GM12878 (cell line): ENCODE measurements around the gene SOWAHD. TPM values are rescaled to one million over a fixed set of nuclear protein-coding genes. Genes with fewer than 3 reads are reported as not detected.

ENCODE experiments used
- CBFB ChIP-seq: IDR thresholded peaks from 2 replicates; pipeline ENCODE4 v1.6.1; 2016; ENCODE audit warnings: antibody characterized with exemption, low read depth
- CEBPZ ChIP-seq: fragments of 150-350 bp; IDR thresholded peaks from 2 replicates; pipeline ENCODE4 v1.6.1; 2016; ENCODE audit warnings: low read depth, low read length
- CHD2 ChIP-seq: IDR thresholded peaks from 2 replicates; pipeline ENCODE4 v1.6.1; 2011; ENCODE audit warnings: low read depth, low read length, improper control_type of control experiment, borderline replicate concordance
- EGR1 ChIP-seq, 2 experiments: IDR thresholded peaks; 1 replicate in 1 of 2; 2 replicates in 1 of 2; pipeline ENCODE4 v1.6.1; 2011 to 2012; ENCODE audit warnings: low read depth in 2 of 2, low read length in 2 of 2, borderline replicate concordance in 1 of 2, mild to moderate bottlenecking in 1 of 2, moderate library complexity in 1 of 2
- EP300 ChIP-seq, 2 experiments: fragments of 150-350 bp in 1 of 2; IDR thresholded peaks; 2 replicates each; pipeline ENCODE4 v1.6.1; 2011 to 2012; ENCODE audit warnings: low read depth in 2 of 2, low read length in 2 of 2, borderline replicate concordance in 1 of 2, improper control_type of control experiment in 1 of 2, inconsistent platforms in 1 of 2; ENCODE audit not compliant: control insufficient read depth in 1 of 2
- HDAC6 ChIP-seq: fragments of 200-600 bp; sonication (generic); IDR thresholded peaks from one replicate; pipeline ENCODE4 v1.8.0; 2017; ENCODE audit warnings: antibody characterized with exemption; ENCODE audit not compliant: unreplicated experiment
- KAT2A ChIP-seq: conservative IDR thresholded peaks from 2 replicates; pipeline ENCODE4 v1.6.1; 2011; ENCODE audit warnings: low read depth, low read length; ENCODE audit not compliant: control insufficient read depth
- KLF5 ChIP-seq: fragments of 450-650 bp; IDR thresholded peaks from 2 replicates; pipeline ENCODE4 v1.6.1; 2014; ENCODE audit warnings: mild to moderate bottlenecking; ENCODE audit not compliant: partially characterized antibody
- MAX ChIP-seq: IDR thresholded peaks from 2 replicates; pipeline ENCODE4 v1.6.1; 2012; ENCODE audit warnings: low read depth, low read length, improper control_type of control experiment
- MEF2B ChIP-seq: fragments of 450-650 bp; IDR thresholded peaks from 2 replicates; pipeline ENCODE4 v1.6.1; 2018; ENCODE audit warnings: mild to moderate bottlenecking, moderate library complexity; ENCODE audit not compliant: partially characterized antibody, poor library complexity, severe bottlenecking
- POLR2AphosphoS2 ChIP-seq: IDR thresholded peaks from 2 replicates; pipeline ENCODE4 v1.6.1; 2011; ENCODE audit warnings: low read depth, mild to moderate bottlenecking, low read length, improper control_type of control experiment, moderate library complexity
- SMAD5 ChIP-seq: IDR thresholded peaks from 2 replicates; pipeline ENCODE4 v1.6.1; 2016; ENCODE audit warnings: antibody characterized with exemption, low read depth
- STAT1 ChIP-seq: fragments of 450-650 bp; conservative IDR thresholded peaks from 2 replicates; pipeline ENCODE4 v1.6.1; 2014; ENCODE audit warnings: antibody characterized with exemption, mild to moderate bottlenecking
- USF2 ChIP-seq: IDR thresholded peaks from 2 replicates; pipeline ENCODE4 v1.6.1; 2011; ENCODE audit warnings: low read depth, low read length, improper control_type of control experiment, borderline replicate concordance
- ZNF274 ChIP-seq: IDR thresholded peaks from one replicate; pipeline ENCODE4 v1.8.0; 2011; ENCODE audit not compliant: insufficient read length, insufficient read depth
- ZNF622 ChIP-seq: fragments of 450-650 bp; IDR thresholded peaks from 2 replicates; pipeline ENCODE4 v1.6.1; 2017; ENCODE audit warnings: mild to moderate bottlenecking, inconsistent platforms
- polyA plus RNA-seq, 11 experiments: library from polyadenylated mRNA; depleted of rRNA in 4 of 11; unstranded in 6 of 11; stranded (reverse) in 5 of 11; fragments of >200 nt; fragmentation: Nextera tagmentation in 4 of 11; fragmentation: Illumina TruSeq in 1 of 11; extraction: Ambion mirVana in 4 of 11; extraction: Trizol in 1 of 11; gene quantifications; 1 replicate in 1 of 11; 2 replicates in 10 of 11; pipeline versions ENCODE4 v1.2.1 to v1.2.3, GENCODE V29; 2011 to 2016; ENCODE audit warnings: inconsistent platforms in 2 of 11, missing spikeins in 2 of 11, low read depth in 1 of 11
- total RNA-seq, 4 experiments: library from RNA; depleted of rRNA in 3 of 4; stranded (reverse); fragments of >200 nt in 3 of 4; fragmentation: Illumina TruSeq in 1 of 4; extraction: Trizol in 1 of 4; gene quantifications; 2 replicates each; pipeline versions ENCODE4 v1.2.1 to v1.2.3, GENCODE V29; 2013 to 2021
- TF ChIP-seq, protein P1 (sequence below): IDR thresholded peaks from 2 replicates; pipeline ENCODE4 v1.6.1; 2011; ENCODE audit warnings: borderline replicate concordance, low read depth, mild to moderate bottlenecking, moderate library complexity, low read length; ENCODE audit not compliant: insufficient read depth, poor library complexity, severe bottlenecking
- TF ChIP-seq, protein P2 (sequence below): fragments of 450-650 bp; IDR thresholded peaks from 2 replicates; pipeline ENCODE4 v1.6.1; 2017; ENCODE audit warnings: antibody characterized with exemption, mild to moderate bottlenecking, moderate library complexity
- TF ChIP-seq, protein P3 (sequence below): IDR thresholded peaks from 2 replicates; pipeline ENCODE4 v1.6.1; 2011; ENCODE audit warnings: borderline replicate concordance, low read depth, mild to moderate bottlenecking, moderate library complexity, mixed read lengths, low read length; ENCODE audit not compliant: insufficient read depth; ENCODE audit errors: extremely low read length

Gene SOWAHD
- total and polyA plus RNA-seq, 10 of the 15 experiments (the other 5 are each of a cell fraction or from before 2014, with no cell fraction given) = 0.27 to 7.4 (median 2.6) TPM

DNA sequence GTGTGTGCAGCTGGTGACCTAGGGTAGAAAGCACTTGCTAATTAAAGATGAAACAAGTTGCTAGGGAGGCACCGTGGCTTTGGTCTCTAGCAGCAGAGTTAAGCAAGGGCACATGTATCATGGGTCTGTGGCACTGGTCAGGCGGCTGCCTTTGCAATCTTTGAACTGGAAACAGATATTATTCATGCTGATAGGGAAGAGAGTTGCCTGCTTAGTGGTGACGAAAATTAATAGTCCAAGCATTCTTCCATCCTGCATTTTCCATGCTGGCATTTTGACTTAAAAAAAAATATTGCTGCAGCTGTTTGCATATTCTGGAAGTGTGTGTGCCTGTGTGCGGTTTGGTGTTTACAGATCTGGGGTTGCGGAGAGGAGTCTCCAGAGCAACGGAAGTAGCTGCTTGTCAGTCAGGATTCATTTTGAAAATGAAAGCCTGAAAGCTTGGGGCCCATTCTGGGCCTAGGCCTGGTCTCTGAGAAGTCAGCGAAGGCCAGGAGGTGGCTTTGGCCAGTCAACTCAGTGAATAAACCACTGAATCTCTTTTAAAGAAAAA is 2.3 kb upstream of the SOWAHD start (continued):
- TF ChIP-seq KAT2A (no peak), MEF2B (peak; percentile 71), STAT1 (no peak), ZNF622 (no peak), USF2 (no peak; the same call in 1 of the 2 replicates), CEBPZ (no peak), EGR1 (IDR thresholded peaks at IDR 0.05; ENCODE audit: borderline replicate concordance in 1 of 2, low read depth in 2 of 2, low read length in 2 of 2) (no peak), MAX (no peak; the same call in 1 of the 2 replicates), KLF5 (no peak), HDAC6 (no peak), CHD2 (peak; percentile 87), CBFB (peak; percentile 89), POLR2AphosphoS2 (no peak), EP300 (IDR thresholded peaks at IDR 0.05; ENCODE audit: borderline replicate concordance in 1 of 2, control insufficient read depth in 1 of 2, low read depth in 2 of 2, low read length in 2 of 2) (peak; percentile 80 to 90), ZNF274 (no peak), SMAD5 (0 out of 2 replicates have a peak, but pooled peaks have one; percentile 60)
- TF ChIP-seq, protein P1, sequence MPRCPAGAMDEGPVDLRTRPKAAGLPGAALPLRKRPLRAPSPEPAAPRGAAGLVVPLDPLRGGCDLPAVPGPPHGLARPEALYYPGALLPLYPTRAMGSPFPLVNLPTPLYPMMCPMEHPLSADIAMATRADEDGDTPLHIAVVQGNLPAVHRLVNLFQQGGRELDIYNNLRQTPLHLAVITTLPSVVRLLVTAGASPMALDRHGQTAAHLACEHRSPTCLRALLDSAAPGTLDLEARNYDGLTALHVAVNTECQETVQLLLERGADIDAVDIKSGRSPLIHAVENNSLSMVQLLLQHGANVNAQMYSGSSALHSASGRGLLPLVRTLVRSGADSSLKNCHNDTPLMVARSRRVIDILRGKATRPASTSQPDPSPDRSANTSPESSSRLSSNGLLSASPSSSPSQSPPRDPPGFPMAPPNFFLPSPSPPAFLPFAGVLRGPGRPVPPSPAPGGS = no peak
- TF ChIP-seq, protein P2, sequence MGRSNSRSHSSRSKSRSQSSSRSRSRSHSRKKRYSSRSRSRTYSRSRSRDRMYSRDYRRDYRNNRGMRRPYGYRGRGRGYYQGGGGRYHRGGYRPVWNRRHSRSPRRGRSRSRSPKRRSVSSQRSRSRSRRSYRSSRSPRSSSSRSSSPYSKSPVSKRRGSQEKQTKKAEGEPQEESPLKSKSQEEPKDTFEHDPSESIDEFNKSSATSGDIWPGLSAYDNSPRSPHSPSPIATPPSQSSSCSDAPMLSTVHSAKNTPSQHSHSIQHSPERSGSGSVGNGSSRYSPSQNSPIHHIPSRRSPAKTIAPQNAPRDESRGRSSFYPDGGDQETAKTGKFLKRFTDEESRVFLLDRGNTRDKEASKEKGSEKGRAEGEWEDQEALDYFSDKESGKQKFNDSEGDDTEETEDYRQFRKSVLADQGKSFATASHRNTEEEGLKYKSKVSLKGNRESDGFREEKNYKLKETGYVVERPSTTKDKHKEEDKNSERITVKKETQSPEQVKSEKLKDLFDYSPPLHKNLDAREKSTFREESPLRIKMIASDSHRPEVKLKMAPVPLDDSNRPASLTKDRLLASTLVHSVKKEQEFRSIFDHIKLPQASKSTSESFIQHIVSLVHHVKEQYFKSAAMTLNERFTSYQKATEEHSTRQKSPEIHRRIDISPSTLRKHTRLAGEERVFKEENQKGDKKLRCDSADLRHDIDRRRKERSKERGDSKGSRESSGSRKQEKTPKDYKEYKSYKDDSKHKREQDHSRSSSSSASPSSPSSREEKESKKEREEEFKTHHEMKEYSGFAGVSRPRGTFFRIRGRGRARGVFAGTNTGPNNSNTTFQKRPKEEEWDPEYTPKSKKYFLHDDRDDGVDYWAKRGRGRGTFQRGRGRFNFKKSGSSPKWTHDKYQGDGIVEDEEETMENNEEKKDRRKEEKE = no peak
- TF ChIP-seq, protein P3, sequence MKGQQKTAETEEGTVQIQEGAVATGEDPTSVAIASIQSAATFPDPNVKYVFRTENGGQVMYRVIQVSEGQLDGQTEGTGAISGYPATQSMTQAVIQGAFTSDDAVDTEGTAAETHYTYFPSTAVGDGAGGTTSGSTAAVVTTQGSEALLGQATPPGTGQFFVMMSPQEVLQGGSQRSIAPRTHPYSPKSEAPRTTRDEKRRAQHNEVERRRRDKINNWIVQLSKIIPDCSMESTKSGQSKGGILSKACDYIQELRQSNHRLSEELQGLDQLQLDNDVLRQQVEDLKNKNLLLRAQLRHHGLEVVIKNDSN = no peak
